ENCODE results near the gene JAKMIP1. TPM values are rescaled to one million over a fixed set of nuclear protein-coding genes. Genes with fewer than 3 reads are reported as not detected.

The JAKMIP1 gene
- total RNA-seq, 1 experiment from 2014 or later = not detected

DNA sequence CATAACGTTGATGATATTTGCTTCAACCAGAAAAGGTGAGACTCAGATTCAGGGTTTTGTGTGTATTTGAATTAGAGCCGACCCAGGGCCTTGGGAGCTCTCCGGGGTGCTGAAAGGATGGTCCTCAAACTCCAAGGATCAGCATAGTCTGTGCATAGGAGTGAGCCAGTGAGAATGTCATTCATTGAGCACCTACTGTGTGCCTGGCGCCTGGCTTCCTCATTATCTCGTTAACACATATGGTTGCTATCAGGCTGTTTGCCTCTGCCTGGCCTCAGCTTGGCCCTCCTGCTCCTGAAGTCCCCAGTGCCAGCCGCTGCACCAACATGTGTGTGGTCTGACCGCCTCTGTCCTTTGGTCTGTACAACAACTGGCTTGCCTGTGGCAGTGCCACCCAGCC lies 25.1 kb upstream of the JAKMIP1 start:
- H3K4me2 ChIP-seq (ENCODE audit: low read length) = no peak overlapping the region
- H4K20me1 ChIP-seq (ENCODE audit: insufficient read depth) = no peaks in the 10 kb centered on the region
- ChIA-PET RAD21 (ENCODE audit: low non-redundant PET in 1 of 2, low total read pairs in 2 of 2, uncharacterized antibody in 2 of 2, unreplicated experiment in 2 of 2) (no interaction called here), POLR2A (no interaction called here), CTCF (interaction anchor here (1.0 kb wide), 1 partner anchor 25 kb away, joined by 3 read pairs; no protein-coding TSS in a partner anchor)
- TF ChIP-seq SRF (IDR thresholded peaks at IDR 0.05; ENCODE audit: low read depth) = no peak
- TF ChIP-seq ZNF274 (IDR thresholded peaks at IDR 0.05; ENCODE audit: low read depth, low read length) = no peak
- TF ChIP-seq, protein P1, sequence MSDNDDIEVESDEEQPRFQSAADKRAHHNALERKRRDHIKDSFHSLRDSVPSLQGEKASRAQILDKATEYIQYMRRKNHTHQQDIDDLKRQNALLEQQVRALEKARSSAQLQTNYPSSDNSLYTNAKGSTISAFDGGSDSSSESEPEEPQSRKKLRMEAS (IDR thresholded peaks at IDR 0.05) = no peak
- no peak for TF ChIP-seq FOSL1 (IDR thresholded peaks at IDR 0.05; ENCODE audit: low read depth)
- TF ChIP-seq, protein P2, sequence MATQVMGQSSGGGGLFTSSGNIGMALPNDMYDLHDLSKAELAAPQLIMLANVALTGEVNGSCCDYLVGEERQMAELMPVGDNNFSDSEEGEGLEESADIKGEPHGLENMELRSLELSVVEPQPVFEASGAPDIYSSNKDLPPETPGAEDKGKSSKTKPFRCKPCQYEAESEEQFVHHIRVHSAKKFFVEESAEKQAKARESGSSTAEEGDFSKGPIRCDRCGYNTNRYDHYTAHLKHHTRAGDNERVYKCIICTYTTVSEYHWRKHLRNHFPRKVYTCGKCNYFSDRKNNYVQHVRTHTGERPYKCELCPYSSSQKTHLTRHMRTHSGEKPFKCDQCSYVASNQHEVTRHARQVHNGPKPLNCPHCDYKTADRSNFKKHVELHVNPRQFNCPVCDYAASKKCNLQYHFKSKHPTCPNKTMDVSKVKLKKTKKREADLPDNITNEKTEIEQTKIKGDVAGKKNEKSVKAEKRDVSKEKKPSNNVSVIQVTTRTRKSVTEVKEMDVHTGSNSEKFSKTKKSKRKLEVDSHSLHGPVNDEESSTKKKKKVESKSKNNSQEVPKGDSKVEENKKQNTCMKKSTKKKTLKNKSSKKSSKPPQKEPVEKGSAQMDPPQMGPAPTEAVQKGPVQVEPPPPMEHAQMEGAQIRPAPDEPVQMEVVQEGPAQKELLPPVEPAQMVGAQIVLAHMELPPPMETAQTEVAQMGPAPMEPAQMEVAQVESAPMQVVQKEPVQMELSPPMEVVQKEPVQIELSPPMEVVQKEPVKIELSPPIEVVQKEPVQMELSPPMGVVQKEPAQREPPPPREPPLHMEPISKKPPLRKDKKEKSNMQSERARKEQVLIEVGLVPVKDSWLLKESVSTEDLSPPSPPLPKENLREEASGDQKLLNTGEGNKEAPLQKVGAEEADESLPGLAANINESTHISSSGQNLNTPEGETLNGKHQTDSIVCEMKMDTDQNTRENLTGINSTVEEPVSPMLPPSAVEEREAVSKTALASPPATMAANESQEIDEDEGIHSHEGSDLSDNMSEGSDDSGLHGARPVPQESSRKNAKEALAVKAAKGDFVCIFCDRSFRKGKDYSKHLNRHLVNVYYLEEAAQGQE (IDR thresholded peaks at IDR 0.05; ENCODE audit: low read depth) = peak; percentile 82
- TF ChIP-seq, protein P3, sequence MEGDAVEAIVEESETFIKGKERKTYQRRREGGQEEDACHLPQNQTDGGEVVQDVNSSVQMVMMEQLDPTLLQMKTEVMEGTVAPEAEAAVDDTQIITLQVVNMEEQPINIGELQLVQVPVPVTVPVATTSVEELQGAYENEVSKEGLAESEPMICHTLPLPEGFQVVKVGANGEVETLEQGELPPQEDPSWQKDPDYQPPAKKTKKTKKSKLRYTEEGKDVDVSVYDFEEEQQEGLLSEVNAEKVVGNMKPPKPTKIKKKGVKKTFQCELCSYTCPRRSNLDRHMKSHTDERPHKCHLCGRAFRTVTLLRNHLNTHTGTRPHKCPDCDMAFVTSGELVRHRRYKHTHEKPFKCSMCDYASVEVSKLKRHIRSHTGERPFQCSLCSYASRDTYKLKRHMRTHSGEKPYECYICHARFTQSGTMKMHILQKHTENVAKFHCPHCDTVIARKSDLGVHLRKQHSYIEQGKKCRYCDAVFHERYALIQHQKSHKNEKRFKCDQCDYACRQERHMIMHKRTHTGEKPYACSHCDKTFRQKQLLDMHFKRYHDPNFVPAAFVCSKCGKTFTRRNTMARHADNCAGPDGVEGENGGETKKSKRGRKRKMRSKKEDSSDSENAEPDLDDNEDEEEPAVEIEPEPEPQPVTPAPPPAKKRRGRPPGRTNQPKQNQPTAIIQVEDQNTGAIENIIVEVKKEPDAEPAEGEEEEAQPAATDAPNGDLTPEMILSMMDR (IDR thresholded peaks at IDR 0.05 in 2 of 3, conservative IDR thresholded peaks at IDR 0.05 in 1 of 3; ENCODE audit: borderline replicate concordance in 1 of 3, insufficient read depth in 1 of 3, low read depth in 2 of 3, low read length in 2 of 3) = no peak
- no peak overlapping the region for H3K27ac ChIP-seq (ENCODE audit: low read depth, low read length)
- peaks cover 5 to 13% of the 10 kb centered on the region in 2 experiments; a peak in 2 of 4 replicates for H3K4me1 ChIP-seq (ENCODE audit: control insufficient read depth in 1 of 2, insufficient read depth in 2 of 2, low read length in 2 of 2)
- H3K79me2 ChIP-seq (ENCODE audit: insufficient read depth, low read length) = no peaks in the 10 kb centered on the region
- H3K9ac ChIP-seq (ENCODE audit: low read length) = no peak overlapping the region
- peaks cover 9% of the 10 kb centered on the region for H3K27me3 ChIP-seq (ENCODE audit: insufficient read depth, low read length)
- no TSS peak for BruUV-seq (replicated peaks)
- intact Hi-C loops (cut with micrococcal nuclease) = no loop called here
- H3K36me3 ChIP-seq (ENCODE audit: control insufficient read depth in 1 of 2, insufficient read depth in 2 of 2, low read length in 2 of 2) = no peaks in the 10 kb centered on the region
- ATAC-seq (no peak), DNase-seq (ENCODE audit: low read depth, low spot score) (no peak)
- no peak overlapping the region for H2AFZ ChIP-seq (ENCODE audit: low read depth, low read length, poor library complexity, severe bottlenecking)
- H3K9me3 ChIP-seq (ENCODE audit: control insufficient read depth in 1 of 2, insufficient read depth in 1 of 2, low read depth in 1 of 2, low read length in 2 of 2) = no peaks in the 10 kb centered on the region
- H3K9me2 ChIP-seq (ENCODE audit: insufficient read depth) = no peaks in the 10 kb centered on the region
- no peak overlapping the region for H3K4me3 ChIP-seq (replicated peaks in 1 of 2; ENCODE audit: low read depth in 1 of 2, low read length in 2 of 2)
